HG02884 (cell line): Measurements from ENCODE around the gene SLC34A2.

Source experiments
- ATAC-seq: cut with Tn5 transposase; IDR thresholded peaks from one replicate; pipeline ENCODE4 v1.9.1; 2021; ENCODE audit warnings: mild to moderate bottlenecking, moderate library complexity; ENCODE audit not compliant: unreplicated experiment

Gene SLC34A2

GRCh38 chr4:25722964-25723363, 67.3 kb downstream of the SLC34A2 start:
- no peak for ATAC-seq

- no peak for ATAC-seq
These were observed 67.8 kb downstream of the SLC34A2 start for GRCh38 chr4:25723409-25723808.

DNA sequence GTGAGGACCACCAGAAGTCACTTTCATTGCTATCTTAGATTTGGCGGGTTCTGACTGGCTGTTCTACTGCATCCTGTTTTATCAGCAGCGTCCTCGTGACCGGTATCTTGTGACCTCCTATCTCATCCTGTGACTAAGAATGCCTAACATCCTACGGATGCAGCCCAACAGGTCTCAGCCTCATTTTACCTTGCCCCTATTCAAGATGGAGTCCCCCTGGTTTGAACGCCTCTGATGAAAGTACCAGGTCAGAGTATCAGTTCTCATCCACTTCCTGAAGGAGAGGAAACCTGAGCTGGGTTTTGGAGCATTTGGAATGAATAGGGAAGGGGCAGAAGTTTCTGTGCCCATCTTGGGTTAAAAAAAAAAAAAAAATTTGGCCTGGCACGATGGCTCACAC, 70.2 kb downstream of the SLC34A2 start:
- ATAC-seq = no peak

DNA sequence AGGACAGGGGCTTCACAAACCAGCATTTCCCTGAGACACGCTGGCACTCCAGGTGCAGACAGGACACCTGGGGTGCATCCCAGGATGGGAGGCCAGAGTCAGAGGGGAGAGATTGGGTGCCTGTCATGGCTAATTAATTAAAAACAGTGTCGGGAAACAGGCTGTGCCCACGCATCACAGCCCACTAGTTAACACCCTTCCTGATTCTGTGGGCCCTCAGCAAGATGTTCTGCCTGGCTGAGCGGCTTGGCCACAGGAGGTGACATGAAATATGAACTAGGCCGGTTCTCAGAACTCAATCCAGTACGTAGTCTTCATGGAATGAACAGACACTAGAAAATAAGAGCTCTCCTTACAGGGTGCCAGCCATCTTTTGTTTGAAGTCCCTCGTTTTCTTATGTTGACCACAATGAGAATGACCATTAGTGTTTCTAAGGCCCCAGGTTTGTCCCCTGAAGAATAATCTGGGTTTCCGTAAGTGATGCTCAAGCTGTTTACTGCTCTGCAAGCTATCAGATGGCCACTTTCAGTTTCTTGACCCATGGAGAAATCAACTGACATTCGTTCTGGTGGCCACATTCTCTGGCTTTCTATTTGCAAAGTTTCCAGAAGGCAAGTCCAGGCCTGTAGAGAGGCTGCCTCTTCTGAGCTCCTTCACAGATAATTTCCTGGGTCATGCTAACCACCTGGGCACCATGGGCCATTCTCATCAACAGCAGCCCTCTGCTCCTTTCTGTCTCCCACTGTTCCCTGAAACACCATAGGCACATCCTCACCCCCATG, 72.3 kb downstream of the SLC34A2 start:
- no peak for ATAC-seq
